DMS114 treated with DMSO at 0.1 percent for 48 hours (cell line): Measurements from ENCODE around the gene LYST.
"Not testable (repeated sequence)": the region's sequence is repeated elsewhere in the genome, so short reads cannot be mapped to it uniquely, and the experiment has no call there.

Experiments used
- DNase-seq: peaks from one replicate; lab custom pipeline; 2025; ENCODE audit not compliant: unreplicated experiment; lab: John Stamatoyannopoulos, UW

Gene LYST

DNA sequence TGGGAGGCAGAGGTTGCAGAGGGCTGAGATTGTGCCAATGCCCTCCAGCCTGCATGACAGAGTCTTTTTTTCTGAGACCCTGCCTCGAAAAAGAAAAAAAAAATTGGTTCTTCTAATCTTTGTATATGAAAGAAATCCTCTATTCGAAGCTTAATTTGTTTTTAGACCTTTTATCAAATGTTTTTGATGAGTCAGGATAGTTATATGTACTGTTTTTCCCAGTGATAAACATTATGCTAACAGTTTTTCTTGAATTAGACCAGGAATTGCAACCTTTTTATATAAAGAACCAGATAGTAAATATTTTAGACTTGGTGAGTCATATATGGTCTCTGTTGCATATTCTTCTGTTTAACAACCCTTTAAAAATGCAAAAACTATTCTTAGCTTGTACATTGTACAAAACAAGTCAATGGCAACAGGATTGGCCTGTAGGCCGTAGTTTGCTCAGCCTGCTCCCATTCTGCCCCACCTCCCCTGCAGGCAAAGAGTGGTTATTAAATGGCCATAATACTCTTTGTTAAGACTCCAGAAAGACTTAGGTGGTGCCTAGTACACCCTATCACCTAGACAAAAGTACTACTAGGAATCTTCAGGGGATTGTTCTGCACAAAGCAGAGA, 45.2 kb downstream of the LYST start:
- DNase-seq, result no peak

DNA sequence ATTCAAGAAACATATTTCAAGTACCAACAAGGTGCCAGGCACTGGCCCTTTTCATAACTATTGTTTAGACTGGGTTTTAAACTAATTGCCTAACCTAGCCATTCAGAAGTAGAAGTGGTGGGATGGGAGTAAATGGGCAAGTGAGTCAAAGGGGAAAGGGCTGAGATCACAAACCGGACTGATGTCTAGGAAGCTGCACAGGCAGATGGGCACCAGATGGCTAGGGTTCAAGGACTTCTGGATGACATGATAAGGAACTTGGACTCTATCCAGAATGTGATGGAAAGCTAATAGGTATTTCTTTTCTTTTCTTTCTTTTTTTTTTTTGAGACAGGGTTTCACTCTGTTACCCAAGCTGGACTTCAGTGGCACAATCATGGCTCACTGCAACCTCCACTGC, 46.6 kb downstream of the LYST start:
- no peak for DNase-seq

DNA sequence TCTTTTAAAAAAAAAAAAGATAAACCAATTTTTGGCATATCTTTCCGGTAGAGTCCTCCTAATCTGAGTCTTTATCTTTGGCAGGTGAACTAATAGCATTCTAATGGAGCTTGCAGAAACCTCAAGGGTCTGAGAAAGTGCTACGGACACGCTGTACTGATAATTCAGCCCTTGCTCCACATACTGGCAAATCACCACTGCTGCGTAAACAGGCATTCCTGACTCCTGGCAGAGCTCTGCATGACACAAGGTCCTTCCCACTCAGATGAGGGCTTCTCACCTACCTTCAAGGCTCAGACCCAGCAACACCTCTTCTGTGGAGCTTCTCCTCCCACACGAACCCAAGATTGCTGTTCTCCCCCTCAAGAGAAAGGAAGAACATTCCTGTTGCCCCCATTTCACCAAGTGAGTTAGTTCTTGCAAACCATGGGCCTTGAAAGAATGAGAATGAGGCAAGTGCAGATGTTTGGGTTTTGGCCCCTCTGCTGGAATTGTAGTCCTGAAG, 48.0 kb downstream of the LYST start:
- DNase-seq, result no peak

DNA sequence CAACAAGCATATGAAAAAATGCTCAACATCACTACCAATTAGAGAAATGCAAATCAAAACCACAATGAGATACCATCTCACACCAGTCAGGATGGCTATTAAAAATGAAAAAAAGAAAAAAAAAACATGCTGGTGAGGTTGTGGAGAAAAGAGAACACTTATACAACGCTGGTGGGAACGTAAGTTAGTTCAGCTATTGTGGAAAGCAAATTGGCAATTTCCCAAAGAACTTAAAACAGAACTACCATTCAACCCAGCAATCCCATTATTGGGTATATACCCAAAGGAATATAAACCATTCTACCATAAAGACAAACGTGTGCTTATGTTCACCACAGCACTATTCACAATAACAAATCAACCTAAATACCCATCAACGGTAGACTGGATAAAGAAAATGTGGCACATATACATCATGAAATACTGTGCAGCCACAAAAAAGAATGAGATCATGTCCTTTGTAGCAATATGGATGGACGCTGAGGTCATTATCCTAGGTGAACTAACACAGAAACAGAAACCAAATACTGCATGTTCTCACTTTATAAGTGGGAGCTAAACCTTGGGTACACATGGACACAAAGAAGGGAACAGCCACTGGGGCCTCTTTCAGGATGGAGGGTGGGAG, 49.5 kb downstream of the LYST start:
- no peak for DNase-seq

DNA sequence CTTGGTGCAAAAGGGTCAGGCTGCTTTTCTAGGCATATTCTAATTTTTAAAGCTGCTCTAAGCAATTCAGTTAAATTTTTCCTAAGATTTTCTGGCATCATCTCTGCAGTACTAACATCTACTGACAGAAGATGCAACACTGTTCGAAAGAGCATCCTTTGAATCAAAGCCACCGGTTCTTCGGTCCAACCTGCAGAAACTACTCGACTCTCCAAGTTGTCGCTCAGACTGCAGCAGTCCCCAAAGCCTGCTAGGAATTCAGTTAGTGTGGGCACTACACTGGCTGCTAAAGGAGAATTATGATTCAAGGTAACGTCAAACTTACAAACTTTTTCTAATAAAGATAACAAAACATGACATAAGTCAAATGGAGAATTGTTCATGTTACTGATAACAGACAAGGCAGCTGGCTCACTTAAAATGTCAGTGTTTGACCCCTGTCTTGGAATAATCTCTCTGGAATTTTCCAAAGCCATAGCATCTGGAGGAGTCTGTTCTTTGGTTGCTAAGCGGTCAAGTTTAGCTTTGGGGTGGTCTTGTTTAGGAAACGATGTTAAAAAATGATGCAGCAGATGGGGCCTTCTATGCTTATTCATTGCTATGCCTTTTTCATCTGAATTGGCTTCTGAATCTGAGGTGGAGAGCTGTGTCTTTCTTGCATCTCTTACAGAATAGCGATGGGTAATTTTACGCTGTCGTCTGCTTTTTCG, 56.9 kb downstream of the LYST start:
- DNase-seq, result no peak

DNA sequence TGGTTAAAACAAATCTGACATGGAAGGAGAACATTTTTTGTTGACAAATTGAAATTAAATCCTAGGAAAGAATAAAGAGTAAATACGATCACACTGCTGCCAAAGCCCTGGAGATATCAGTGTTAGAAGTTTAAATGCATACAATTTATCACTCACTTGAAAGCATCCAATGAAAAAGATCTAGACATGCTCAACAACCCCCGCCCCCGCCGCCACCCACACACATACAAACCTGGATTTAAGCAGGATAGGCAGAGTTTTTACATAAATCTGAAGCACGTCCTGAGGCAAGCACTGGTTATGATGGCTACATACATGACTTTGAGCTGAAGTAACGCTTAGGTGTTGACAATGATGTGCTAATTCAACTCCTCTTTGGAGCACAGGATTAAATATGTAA, 58.5 kb downstream of the LYST start:
- no peak for DNase-seq

DNA sequence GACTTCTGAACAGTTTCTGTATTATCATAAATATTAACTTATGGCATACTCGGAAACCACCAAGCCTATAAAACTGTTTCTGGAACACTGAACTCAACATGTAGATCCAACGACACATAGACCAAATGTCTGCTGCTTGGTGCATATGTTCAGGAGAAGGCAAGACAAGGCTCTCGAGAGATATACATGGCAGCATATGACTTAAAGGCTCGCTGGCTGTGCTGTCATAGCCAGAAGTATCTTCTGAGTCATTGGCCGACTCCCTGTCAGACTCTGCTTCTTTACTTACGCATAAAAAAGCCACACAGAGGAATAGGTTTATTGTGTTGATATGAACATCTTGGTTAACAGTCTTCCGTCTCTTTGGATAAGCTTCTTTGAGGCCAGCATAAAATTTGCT, 60.6 kb downstream of the LYST start:
- no peak for DNase-seq

DNA sequence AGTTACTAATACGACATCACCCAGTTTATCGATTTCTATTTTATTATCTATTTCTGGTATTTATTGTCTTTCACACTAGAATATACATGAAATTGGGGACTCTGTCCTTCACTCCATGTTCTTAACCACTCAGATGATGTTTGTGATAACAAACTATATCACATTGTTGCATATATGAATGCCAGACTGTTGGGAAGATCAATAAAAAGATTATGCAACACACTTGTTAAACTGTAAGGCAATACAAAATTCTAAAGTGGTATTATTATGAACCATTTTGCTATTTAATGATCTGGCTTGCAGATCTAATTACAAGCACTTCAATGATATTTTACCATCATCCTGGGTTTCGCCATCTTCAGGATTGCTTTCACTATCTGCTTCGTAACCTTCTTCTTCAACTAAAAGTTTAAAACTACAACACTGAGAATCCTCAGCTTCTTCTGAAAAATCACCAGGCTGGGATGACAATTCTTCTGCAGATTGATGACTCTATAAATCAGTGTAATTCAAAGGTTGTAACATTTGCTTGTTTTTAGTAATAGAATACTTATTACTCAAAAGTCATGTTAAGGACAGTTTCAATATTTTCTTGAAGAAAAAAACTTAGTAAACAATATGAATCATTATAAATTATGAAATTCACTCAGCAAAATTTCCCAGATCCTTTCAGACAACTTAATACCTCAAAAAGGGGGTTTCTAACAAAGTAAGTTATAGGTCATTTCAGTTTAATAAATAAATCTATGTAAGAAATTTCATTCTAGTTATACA, 63.9 kb downstream of the LYST start:
- DNase-seq, result no peak

DNA sequence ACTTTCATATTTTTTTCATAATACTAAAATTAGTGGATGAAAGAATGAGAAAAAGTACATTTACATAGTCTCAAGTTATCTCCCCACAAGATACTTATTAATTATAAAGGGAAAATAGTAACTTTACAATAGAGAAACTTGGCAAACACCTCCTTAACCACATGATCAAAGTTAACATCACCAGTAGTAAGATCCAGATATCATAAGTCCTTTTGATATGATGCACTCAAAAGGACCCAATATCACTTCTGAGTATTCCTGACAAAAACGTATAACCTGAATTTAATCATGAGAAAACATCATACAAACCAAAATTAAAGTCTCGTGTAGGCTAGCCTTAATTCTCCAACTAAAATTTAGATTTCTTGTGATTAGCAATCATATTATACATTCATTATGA, 67.4 kb downstream of the LYST start:
- no peak for DNase-seq

DNA sequence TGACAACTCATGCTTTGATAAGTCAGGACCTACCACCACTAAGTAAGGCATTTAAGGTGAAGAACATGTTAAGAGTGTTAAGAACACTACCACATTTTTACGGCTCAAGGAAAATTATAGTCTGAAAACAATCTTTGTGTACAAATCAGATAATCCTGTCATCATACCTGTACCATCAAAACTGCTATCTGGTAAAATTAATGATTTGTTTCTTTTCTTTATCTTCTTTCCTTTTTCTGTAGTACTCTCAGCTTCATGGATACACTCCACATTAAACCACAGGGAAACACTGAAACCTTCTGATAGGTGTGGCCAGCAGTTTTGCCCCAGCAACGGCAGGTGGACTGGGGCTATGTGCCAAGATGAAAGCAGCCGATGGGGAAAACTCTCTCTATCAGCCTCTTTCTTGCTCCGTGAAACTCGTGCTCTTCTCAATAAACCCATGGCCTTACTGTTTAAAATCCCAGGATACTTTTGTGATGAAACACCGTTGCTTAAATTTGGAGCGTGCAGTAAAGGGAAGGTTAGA, 75.1 kb downstream of the LYST start:
- no peak for DNase-seq

DNA sequence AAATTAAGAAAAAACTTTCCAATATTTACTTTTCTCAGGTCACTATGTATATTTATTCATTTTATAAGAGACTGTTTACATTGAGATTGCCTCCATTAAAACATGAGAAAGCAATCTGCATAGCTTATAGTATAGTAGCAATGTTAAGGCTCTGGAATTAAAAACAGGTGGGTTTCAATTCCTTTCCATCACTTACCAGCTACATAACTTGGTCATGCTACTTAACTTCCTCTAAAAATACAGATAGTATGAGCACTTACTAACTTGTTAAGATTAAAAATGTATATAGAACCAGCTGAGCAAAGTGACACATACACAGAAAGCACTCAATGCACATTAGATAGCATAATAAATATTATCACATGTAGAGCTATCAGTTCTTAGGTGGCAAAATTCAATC, 76.6 kb downstream of the LYST start:
- no peak for DNase-seq

DNA sequence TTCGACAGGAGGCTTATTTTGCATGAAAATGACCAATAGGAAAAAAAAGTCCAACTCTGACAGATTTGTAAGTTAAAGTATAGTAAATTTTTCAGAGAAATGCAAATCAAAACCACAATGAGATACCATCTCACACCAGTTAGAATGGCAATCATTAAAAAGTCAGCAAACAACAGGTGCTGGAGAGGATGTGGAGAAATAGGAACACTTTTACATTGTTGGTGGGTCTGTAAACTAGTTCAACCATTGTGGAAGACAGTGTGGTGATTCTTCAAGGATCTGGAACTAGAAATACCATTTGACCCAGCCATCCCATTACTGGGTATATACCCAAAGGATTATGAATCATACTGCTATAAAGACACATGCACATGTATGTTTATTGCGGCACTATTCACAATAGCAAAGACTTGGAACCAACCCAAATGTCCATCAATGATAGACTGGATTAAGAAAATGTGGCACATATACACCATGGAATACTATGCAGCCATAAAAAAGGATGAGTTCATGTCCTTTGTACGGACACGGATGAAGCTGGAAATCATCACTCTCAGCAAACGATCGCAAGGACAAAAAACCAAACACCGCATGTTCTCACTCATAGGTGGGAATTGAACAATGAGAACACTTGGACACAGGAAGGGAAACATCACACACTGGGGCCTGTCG, 80.3 kb downstream of the LYST start:
- DNase-seq, result not testable (repeated sequence)

DNA sequence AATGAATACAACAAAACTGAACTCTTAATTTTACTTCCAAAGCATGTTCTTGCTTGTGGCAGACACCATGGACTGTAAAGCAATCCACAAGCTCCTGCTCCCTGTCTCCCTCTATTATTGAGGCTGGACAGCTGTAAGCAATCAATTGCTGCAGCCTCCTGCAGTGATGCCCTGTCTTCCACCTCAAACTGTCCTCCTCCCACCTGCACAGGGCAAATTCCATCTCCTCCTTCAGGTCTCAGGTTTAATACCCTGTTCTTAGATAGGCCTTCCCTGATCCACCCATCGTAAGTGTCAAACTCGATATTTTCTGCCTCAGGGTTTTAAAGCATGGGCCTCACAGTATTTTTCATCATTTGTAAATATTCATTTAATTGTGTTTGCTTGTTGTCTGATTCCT, 81.8 kb downstream of the LYST start:
- DNase-seq, result no peak

DNA sequence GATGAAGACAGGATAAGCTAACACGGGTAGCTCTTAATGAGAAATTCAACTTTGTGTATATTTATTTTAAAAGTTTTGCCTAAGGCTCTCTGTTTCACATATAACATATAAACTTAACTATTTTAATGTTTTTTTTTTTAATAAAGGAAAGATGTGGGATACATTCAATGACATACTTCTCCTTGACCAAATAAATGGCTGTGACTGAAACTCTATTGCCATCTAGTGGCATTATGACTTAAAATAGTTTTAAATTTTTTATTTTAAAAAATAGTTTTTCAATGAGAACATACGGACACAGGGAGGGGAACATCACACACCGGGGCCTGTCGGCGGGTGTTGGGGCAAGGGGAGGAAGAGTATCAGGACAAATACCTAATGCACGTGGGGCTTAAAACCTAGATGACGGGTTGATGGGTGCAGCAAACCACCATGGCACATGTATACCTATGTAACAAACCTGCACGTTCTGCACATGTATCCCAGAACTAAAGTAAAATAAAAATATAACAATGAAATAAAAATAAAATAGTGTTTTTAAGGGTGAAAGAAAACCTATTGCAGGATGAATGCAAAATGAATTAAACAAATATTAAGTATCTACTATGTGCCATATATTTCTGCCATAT, 83.4 kb downstream of the LYST start:
- peak; percentile 49 for DNase-seq

DNA sequence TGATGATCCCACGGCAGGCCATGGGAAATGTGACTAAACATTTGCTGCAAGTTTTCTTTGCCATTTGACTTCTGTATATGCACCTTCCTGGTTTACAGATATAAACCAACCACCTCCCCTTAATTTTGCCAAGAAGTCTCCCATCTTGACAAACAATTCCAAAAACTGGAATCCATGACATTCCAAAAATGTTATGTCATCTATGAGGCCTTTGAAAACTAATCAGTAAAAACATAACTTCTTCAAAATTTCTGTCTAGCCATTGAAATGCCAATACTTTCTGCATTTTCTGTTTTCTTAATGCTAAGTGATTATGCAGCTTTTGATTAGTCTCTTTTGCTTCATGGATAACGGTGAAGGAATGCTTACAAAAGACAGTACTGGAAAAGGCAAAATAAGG, 84.1 kb downstream of the LYST start:
- DNase-seq, result no peak

DNA sequence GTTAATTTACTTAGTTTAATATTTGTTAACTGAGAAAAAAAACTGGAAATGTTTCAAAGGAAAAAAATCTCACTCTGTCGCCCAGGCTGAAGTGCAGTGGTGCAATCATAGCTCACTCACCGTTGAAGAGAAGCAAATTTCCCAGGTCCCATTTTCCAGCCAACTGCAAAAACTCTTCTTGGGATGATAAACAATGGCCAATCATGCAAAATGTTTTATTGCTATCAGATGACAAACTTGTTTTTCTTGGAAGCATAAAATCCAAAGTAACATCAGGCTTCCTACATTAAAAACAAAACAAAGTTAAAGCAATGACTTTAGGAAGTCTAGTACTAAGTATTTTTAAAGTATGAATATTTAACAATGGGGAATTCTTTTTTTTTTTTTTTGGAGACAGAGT, 84.9 kb downstream of the LYST start:
- DNase-seq, result no peak

DNA sequence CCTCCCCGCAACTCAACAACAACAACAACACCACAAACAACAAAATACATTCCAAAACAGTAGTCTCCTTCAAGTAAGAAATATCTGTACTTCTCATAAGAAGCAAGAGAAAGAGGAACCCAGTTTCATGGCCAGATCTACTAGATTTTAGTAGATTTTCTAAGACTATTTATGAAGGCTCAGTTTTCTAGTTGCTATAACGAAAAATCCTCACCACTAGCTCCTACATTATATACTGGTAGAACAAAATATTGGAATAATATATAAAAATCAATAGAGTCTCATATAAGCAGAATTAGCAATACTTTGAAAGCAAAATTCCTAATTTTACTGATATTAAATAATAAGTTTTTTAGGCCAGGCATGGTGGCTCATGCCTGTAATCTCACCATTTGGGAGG, 86.9 kb downstream of the LYST start:
- no peak for DNase-seq

DNA sequence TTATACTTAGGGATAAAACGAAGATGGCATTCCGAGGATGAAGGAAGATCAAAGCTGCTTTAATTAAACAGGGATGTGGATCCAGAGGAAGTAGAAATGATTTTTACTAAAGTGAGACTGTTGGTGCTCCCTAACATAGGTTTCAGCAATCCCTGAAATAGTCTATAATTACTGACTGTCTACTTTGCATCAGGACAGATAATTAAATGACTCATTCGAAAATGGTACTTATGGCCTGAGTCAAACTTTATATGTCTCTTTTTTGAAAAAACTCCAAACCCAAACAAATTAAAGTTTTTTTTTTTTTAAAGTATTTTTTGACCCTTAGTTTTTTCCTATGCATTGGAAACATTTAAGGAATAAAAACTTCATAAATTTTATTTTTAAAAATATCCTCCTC, 90.3 kb downstream of the LYST start:
- DNase-seq, result no peak

DNA sequence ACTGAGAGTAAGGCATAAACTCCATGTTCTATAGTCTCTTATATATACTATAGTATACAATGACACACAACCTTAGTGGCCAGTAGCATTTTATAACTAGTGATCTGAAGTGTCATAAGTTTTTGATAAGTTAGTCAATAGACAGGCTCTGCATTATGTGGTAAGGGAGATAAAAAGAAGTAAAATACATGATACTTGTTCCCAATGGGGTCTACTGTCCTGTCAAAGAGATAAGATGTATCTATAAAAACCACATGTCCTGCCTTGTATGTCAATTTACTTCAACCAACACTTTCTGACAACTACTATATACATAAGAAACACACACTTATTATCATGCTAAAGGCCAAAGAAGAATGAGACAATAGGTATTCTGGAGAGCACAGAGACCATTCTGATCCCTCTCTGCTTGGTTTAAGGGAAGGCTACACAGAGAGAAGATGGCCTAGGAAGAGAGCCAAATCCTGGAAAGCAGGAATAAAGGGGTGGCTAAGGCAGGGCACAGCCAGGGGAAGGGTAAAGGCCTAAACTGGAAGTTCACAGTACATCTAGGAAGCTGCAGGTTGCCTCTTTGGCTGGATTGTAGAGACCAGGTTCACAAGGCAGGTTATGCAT, 91.4 kb downstream of the LYST start:
- no peak for DNase-seq

DNA sequence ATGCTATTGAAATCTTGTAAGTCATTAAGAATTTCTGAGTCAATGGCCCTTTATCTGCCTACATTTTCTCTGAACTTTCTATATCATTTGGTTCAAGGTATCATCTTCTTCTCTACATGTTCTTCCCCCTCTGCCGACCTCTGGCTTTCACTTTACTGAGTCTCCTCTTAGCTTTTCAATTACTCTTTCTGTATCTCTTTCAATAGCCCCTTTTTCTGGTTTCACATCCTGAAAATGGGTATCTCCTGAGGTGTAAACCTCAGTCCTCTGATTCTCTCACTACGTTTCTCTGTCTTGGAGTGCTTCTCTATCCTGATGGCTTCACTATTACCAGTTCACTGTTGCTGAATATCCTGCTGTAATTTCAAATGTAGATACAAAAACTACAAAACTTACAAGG, 98.9 kb downstream of the LYST start:
- no peak for DNase-seq
